ENCODE data around the gene SPTLC3. TPM values are rescaled to one million over a fixed set of nuclear protein-coding genes. Genes with fewer than 3 reads are reported as not detected.

SPTLC3 gene
- total RNA-seq, 2 donors from 2014 or later: 5.2 to 24.5 TPM

DNA sequence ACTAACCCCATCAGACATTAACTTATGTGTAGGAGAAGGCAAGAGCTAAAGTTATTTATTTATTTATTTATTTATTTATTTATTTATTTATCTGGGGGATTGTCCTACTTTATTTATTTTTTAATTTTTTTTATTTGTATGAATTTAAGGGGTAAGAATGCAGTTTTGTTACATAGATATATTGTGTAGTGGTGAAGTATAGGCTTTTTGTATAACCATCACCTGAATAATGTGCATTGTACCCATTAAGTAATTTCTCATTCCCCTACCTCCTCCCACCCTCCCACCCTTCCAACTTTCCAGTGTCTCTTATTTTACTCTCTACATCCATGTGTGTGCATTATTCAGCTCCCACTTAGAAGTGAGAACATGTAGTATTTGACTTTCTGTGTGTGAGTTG lies 51.6 kb downstream of the SPTLC3 start:
- Histone ChIP-seq H3K36me3 (no peaks in the 10 kb centered on the region), H3K9me3 (no peaks in the 10 kb centered on the region), H3K27ac (no peak overlapping the region), H3K4me3 (no peak overlapping the region), H3K4me1 (replicated peaks) (no peaks in the 10 kb centered on the region), H3K27me3 (replicated peaks; ENCODE audit: insufficient read depth) (no peaks in the 10 kb centered on the region)
- intact Hi-C loops (cut with DNase I): no loop called here
- no peak for TF ChIP-seq POLR2AphosphoS5 (IDR thresholded peaks at IDR 0.05)
- TF ChIP-seq POLR2A (IDR thresholded peaks at IDR 0.05): no peak
- TF ChIP-seq, protein P1, sequence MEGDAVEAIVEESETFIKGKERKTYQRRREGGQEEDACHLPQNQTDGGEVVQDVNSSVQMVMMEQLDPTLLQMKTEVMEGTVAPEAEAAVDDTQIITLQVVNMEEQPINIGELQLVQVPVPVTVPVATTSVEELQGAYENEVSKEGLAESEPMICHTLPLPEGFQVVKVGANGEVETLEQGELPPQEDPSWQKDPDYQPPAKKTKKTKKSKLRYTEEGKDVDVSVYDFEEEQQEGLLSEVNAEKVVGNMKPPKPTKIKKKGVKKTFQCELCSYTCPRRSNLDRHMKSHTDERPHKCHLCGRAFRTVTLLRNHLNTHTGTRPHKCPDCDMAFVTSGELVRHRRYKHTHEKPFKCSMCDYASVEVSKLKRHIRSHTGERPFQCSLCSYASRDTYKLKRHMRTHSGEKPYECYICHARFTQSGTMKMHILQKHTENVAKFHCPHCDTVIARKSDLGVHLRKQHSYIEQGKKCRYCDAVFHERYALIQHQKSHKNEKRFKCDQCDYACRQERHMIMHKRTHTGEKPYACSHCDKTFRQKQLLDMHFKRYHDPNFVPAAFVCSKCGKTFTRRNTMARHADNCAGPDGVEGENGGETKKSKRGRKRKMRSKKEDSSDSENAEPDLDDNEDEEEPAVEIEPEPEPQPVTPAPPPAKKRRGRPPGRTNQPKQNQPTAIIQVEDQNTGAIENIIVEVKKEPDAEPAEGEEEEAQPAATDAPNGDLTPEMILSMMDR (IDR thresholded peaks at IDR 0.05): no peak
- DNase-seq (ENCODE audit: low spot score): no peak

DNA sequence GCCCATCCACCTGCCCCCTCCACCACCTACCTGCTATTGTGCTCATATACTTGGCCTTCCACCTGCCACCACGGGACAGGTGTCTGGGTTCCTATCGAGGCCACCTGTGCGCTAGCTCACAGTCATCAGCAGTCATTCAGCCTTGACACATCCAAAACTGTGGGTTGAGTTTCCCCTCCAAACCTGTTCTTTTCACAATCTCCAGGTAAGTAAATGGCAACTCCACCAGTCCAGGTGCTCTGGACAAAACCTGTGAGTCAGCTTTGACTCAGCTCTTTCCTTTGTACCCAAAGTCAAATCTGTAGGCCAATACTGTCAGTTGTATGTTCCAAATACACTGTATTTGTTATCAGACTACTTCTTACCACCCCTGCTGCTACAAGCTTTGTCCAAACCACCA lies 52.6 kb downstream of the SPTLC3 start:
- Histone ChIP-seq H3K4me1 (replicated peaks) (no peaks in the 10 kb centered on the region), H3K36me3 (no peaks in the 10 kb centered on the region), H3K4me3 (no peak overlapping the region), H3K9me3 (no peaks in the 10 kb centered on the region), H3K27me3 (replicated peaks; ENCODE audit: insufficient read depth) (no peaks in the 10 kb centered on the region), H3K27ac (no peak overlapping the region)
- DNase-seq (ENCODE audit: low spot score): no peak
- intact Hi-C loops (cut with DNase I): no loop called here
- no peak for TF ChIP-seq POLR2AphosphoS5 (IDR thresholded peaks at IDR 0.05)
- TF ChIP-seq POLR2A (IDR thresholded peaks at IDR 0.05): no peak
- TF ChIP-seq, protein P1 (IDR thresholded peaks at IDR 0.05): no peak
- WGBS: 84% methylated on average over 3 of the region's 3 CpGs

DNA sequence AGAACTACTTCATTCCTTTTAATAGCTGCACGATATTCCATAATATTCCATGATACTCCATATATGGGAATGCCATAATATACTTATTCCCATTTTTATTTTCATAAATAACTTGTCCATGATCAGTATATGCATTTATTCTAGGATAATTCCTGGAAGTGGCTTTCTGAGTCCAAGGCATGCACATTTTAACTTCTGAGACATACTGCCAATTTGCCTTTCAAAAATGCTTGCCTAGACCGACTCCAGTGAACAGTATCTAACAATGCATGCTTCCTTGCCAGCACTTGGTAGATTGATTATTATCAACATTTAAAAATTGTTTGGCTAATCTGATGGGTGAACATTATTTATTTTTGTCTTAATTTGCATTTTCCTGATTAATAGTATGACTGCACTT lies 54.0 kb downstream of the SPTLC3 start:
- Histone ChIP-seq H3K4me3 (no peak overlapping the region), H3K4me1 (replicated peaks) (no peaks in the 10 kb centered on the region), H3K27ac (no peak overlapping the region), H3K36me3 (no peaks in the 10 kb centered on the region), H3K9me3 (no peaks in the 10 kb centered on the region), H3K27me3 (replicated peaks; ENCODE audit: insufficient read depth) (no peaks in the 10 kb centered on the region)
- WGBS: 28% methylated on average over 2 of the region's 2 CpGs
- DNase-seq (ENCODE audit: low spot score): no peak
- TF ChIP-seq POLR2AphosphoS5 (IDR thresholded peaks at IDR 0.05): no peak
- intact Hi-C loops (cut with DNase I): no loop called here

DNA sequence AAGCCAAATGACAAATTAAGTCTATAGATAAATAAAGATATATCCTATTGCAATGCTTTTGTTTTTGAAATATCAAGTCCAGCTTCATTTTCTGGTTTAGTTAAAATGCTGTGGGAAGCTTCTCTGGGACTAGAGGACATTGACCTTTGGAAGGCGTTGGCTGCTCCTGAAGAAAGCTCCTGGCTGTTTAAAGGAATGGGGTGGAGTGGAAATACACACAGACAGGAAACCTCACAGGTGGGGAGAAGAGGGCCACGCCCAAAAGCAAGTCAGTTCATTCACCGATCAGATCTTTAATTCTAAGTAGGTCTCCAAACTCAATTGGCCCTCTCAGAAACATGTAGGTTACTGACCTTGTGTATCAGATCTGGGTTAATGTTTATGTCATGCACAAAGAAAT lies 59.6 kb downstream of the SPTLC3 start:
- DNase-seq (ENCODE audit: low spot score): no peak
- Histone ChIP-seq H3K9me3 (no peaks in the 10 kb centered on the region), H3K4me1 (replicated peaks) (no peaks in the 10 kb centered on the region), H3K27me3 (replicated peaks; ENCODE audit: insufficient read depth) (no peaks in the 10 kb centered on the region), H3K27ac (no peak overlapping the region), H3K36me3 (no peaks in the 10 kb centered on the region), H3K4me3 (no peak overlapping the region)
- intact Hi-C loops (cut with DNase I): no loop called here
- WGBS: 83% methylated on average over 3 of the region's 3 CpGs
- TF ChIP-seq, protein P1 (IDR thresholded peaks at IDR 0.05): no peak
- no peak for TF ChIP-seq POLR2AphosphoS5 (IDR thresholded peaks at IDR 0.05)
- no peak for TF ChIP-seq POLR2A (IDR thresholded peaks at IDR 0.05)

DNA sequence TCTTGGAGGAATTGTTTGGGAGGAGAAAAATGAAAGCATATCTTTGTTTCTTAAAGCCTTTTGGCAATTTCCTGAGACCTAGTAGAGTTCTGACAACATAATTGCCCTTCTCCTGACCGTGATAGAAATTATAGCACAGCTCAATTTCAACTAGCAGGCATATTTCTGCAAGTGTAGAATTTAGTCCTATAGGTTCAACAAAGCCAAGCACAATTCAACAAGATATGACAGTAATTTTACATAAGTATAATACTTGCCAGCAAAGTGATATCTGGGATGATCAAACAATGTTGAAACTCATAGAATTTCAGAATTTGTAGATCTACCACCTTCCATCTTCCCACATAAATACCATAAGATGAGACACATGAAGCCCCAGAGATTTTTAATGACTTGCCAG lies 73.1 kb downstream of the SPTLC3 start:
- Histone ChIP-seq H3K27ac (no peak overlapping the region), H3K9me3 (no peaks in the 10 kb centered on the region), H3K4me1 (replicated peaks) (no peaks in the 10 kb centered on the region), H3K4me3 (no peak overlapping the region), H3K36me3 (no peaks in the 10 kb centered on the region), H3K27me3 (replicated peaks; ENCODE audit: insufficient read depth) (no peaks in the 10 kb centered on the region)
- intact Hi-C loops (cut with DNase I): no loop called here
- no peak for DNase-seq (ENCODE audit: low spot score)
- 88% methylated on average over 1 of the region's 1 CpG for WGBS
- TF ChIP-seq, protein P1 (IDR thresholded peaks at IDR 0.05): no peak
- TF ChIP-seq POLR2AphosphoS5 (IDR thresholded peaks at IDR 0.05) (no peak), POLR2A (IDR thresholded peaks at IDR 0.05) (no peak)

All from prostate gland (tissue), 2 donors.